Muscle layer of duodenum (tissue), 2 donors: ENCODE results near the gene C1RL.

Experiments
- H3K27ac ChIP-seq: one replicate; pipeline ENCODE4 v1.7.0; 2013; ENCODE audit warnings: mild to moderate bottlenecking, low read length
- H3K27me3 ChIP-seq: one replicate; pipeline ENCODE4 v1.7.0; 2013; ENCODE audit warnings: low read depth, mild to moderate bottlenecking, control low read depth, low read length
- H3K36me3 ChIP-seq, 2 donors: one replicate each; pipeline ENCODE4 v1.7.0; 2013; ENCODE audit warnings: low read length in 2 of 2, control low read depth in 1 of 2, mild to moderate bottlenecking in 1 of 2; ENCODE audit not compliant: insufficient read depth in 2 of 2, control insufficient read depth in 1 of 2
- H3K4me1 ChIP-seq, 2 donors: one replicate each; pipeline ENCODE4 v1.7.0; 2013; ENCODE audit warnings: low read length in 2 of 2, mild to moderate bottlenecking in 2 of 2, control low read depth in 1 of 2, moderate library complexity in 1 of 2; ENCODE audit not compliant: insufficient read depth in 2 of 2, control insufficient read depth in 1 of 2
- H3K4me3 ChIP-seq, 2 donors: one replicate each; pipeline ENCODE4 v1.7.0; 2013; ENCODE audit warnings: low read length in 2 of 2, low read depth in 1 of 2, mild to moderate bottlenecking in 1 of 2
- H3K9me3 ChIP-seq, 2 donors: one replicate each; pipeline ENCODE4 v1.7.0; 2013; ENCODE audit warnings: low read length in 2 of 2, control low read depth in 1 of 2, mild to moderate bottlenecking in 1 of 2; ENCODE audit not compliant: control insufficient read depth in 1 of 2
- donor health status: healthy.

The C1RL gene

DNA sequence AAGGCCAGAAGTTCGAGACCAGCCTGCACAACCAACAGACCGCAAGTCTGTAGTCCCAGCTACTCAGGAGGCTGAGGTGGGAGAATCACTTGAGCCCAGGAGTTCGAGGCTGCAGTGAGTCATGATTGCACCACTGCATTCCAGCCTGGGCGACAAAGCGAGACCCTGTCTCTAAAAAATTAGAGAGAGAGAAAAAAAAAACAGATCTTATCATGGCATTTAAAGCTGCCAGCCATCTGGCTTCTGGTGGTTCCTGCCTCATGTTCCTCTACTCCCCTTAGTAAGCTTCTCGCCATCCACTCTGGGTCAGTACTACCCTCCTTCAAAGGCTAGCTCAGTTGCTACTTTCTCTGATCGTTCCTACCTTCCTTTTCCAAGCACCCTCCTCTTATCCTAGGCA lies 37.2 kb upstream of the C1RL start:
- H3K27ac ChIP-seq: no peak overlapping the region
- H3K36me3 ChIP-seq: peaks cover 20 to 50% of the 10 kb centered on the region in 2 donors
- H3K9me3 ChIP-seq: no peaks in the 10 kb centered on the region
- H3K27me3 ChIP-seq: no peaks in the 10 kb centered on the region
- H3K4me3 ChIP-seq: no peak overlapping the region
- H3K4me1 ChIP-seq: no peaks in the 10 kb centered on the region

DNA sequence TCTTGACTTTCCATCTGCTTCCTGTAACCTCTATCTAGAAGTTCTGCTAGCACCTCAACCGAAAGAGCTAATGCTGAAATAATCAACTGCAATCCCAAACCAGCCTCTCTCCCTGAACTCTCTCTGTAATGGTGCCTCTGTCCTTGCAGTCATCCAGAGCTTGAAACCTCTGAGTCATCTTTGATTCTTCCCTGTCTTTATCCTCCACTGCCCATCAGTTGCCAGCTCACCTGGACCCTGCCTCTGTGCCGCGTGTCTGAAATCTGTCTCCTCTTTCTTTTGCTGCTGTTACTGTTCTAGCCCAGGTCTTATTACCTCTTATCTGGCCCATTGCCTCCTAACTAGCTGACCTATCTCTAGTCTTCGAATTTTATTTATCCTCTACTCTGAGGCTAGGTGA lies 36.7 kb upstream of the C1RL start:
- H3K4me3 ChIP-seq: no peak overlapping the region
- peaks cover 17 to 49% of the 10 kb centered on the region in 2 donors for H3K36me3 ChIP-seq
- no peaks in the 10 kb centered on the region for H3K27me3 ChIP-seq
- no peaks in the 10 kb centered on the region for H3K4me1 ChIP-seq
- H3K9me3 ChIP-seq: no peaks in the 10 kb centered on the region
- no peak overlapping the region for H3K27ac ChIP-seq

DNA sequence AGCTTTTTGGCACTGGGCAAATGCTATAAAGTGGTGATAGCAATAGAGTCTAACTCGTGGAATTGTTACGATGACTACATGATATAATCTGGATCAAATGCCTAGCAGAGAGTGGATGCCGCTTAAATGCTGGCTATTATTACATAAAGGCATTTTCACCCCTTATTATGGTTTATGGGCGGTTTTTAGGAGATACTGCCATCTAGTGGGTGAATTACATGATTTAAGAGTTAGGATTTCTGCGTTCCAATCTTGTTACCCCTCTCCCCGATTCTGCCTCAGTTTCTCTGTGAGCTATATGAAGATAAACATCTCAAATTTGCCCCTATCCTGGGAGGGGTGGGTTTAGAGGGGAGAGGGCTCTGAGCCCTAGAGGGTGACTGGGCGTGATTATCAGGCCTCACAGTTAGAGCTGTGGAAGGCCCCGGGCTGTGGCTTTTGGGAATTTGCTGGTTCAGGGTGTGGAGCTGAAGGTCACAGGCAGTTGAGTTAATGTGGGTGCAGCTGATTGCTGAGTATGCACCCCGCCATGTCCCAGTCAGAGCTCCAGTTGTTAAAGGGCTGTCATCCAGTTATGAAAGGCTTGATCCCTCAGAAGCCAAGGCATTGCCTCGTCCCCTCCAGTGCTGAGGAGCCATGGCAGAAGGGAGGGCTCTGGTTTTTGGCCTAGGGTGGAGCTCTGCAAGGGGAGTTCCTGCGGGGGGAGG lies 35.6 kb upstream of the C1RL start:
- H3K36me3 ChIP-seq: peaks cover 6 to 38% of the 10 kb centered on the region in 2 donors
- H3K4me3 ChIP-seq: no peak overlapping the region
- H3K27me3 ChIP-seq: no peaks in the 10 kb centered on the region
- no peaks in the 10 kb centered on the region for H3K4me1 ChIP-seq
- H3K27ac ChIP-seq: no peak overlapping the region
- H3K9me3 ChIP-seq: no peaks in the 10 kb centered on the region

DNA sequence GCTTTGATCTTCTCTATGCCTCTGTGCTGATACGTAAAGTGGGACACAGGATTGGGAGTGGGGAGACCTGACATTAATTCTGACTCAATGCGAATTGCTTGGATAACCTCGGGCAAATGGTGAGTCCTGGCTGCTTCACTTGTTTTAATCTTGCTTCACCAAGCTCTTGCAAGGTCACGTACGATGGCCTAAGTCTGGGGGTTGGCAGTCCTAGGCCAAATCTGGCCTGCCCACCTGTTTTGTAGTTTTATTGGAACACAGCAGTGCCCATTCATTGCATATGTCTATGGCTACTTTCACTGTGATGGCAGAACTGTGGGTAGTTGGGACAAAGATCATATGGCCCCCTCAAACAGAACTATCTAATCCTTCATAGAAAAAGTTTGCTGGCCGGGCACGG lies 34.5 kb upstream of the C1RL start:
- Histone ChIP-seq H3K4me3 (no peak overlapping the region), H3K4me1 (no peaks in the 10 kb centered on the region), H3K27ac (no peak overlapping the region), H3K9me3 (no peaks in the 10 kb centered on the region), H3K36me3 (peaks cover 0 to 28% of the 10 kb centered on the region in 2 donors), H3K27me3 (no peaks in the 10 kb centered on the region)

DNA sequence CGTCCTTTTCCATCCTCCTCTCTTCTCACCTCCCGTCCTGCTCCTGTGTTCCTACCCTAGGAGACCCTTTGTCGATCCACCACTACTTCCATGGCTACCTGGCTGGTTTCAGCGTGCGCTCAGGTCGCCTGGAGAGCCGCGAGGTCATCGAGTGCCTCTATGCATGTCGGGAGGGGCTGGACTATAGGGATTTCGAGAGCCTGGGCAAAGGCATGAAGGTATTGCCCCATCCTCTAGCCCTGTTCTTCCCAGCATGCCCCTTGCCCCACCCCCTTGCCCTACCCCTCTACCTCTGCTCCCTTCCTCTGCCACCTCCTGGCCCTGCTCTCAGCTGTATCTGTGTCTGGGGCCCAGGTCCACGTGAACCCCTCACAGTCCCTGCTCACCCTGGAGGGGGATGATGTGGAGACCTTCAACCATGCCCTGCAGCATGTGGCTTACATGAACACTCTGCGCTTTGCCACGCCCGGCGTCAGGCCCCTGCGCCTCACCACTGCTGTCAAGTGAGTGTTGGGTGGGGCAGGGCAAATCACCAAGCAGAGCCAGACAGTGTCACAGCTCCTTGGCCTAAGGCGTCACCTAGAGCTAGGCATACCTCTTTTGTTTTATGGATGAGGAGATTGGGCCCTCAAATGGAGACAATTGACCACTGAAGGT lies 33.9 kb upstream of the C1RL start:
- no peak overlapping the region for H3K4me3 ChIP-seq
- H3K4me1 ChIP-seq: no peaks in the 10 kb centered on the region
- H3K27ac ChIP-seq: no peak overlapping the region
- H3K9me3 ChIP-seq: no peaks in the 10 kb centered on the region
- no peaks in the 10 kb centered on the region for H3K27me3 ChIP-seq
- H3K36me3 ChIP-seq: peaks cover 0 to 26% of the 10 kb centered on the region in 2 donors

DNA sequence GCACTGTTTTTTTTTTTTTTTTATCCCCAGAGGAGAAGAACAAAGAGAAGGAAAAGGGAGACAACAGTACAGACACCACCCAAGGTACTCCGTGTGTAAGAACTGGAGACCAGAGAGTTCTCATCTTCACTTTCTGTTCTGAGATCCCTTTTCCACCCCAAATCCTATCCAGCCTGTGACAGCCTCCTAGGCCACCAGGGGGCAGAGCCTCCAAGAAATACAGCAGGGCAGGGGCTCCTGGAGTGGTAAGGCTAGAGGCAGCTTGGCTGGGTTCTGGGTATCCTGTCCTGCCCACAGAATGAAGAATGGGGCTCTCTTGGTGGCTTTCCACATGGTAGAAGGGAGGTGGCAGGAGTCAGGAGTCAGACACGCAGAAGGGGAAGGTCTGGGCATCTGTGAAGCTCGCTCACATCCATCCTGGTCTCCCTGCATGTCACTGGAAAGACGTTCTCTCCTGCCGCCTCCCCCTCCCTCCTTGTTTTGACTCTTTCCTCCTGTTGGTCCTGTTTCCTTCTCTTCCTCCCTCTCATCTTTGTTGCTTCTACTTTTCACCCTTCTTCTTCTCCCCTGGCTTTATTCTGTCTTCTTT lies 33.1 kb upstream of the C1RL start:
- H3K9me3 ChIP-seq: no peaks in the 10 kb centered on the region
- no peaks in the 10 kb centered on the region for H3K27me3 ChIP-seq
- H3K36me3 ChIP-seq: peaks cover 0 to 30% of the 10 kb centered on the region in 2 donors
- no peak overlapping the region for H3K4me3 ChIP-seq
- no peaks in the 10 kb centered on the region for H3K4me1 ChIP-seq
- no peak overlapping the region for H3K27ac ChIP-seq

DNA sequence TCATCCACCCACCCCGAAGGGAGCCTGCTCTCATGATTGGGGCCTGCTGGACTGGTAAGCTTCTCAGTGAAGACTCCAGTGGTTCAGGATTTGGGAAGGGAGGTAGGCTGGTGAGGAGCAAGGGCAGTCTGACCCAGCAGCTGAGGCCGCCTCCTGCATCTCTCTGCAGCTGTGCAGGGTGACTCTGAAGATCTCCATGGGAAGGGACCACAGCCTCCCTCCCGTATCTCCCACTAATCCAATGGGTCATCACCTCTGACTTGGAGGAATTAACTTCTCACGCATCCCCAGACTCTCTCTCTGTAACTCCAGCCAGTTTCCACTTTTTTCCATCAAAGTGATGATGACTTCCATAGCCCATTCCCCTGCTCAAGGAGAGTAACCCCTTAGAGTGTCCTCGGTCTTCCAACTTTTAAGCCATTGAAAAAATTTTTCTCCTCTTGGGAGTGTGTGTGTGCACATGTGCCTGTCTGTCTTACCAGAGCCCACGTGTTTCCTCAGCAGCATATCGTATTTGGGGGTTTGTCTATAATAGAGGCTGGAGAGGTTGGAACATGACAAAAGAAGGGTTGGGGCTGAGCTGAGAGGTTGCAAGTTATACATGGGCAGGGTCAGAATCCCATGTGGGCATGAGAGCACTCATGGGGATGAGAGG lies 32.5 kb upstream of the C1RL start:
- Histone ChIP-seq H3K4me1 (no peaks in the 10 kb centered on the region), H3K27ac (no peak overlapping the region), H3K27me3 (no peaks in the 10 kb centered on the region), H3K4me3 (no peak overlapping the region), H3K9me3 (no peaks in the 10 kb centered on the region), H3K36me3 (peaks cover 0 to 34% of the 10 kb centered on the region in 2 donors)

DNA sequence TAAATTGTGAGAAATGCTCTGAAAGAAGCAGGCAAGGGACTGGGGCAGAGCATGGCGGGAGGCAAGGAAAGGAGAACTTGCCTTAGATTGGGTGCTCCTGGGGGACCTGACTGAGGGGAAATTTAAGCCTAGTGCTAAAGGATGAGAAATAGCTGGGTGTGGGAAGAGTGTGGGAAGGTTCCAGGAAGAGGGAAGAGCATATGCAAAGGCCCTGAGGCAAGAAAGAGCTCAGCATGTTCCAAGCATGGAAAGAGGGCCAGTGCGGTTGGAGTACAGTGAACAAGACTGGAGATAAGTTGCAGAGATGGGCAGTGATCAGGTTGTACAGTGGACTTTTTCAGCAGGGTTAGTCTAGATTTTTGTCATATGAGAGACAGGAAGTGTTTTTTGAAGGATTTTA lies 30.2 kb upstream of the C1RL start:
- H3K9me3 ChIP-seq: no peaks in the 10 kb centered on the region
- no peaks in the 10 kb centered on the region for H3K4me1 ChIP-seq
- H3K4me3 ChIP-seq: no peak overlapping the region
- H3K36me3 ChIP-seq: peaks cover 0 to 47% of the 10 kb centered on the region in 2 donors
- no peak overlapping the region for H3K27ac ChIP-seq
- no peaks in the 10 kb centered on the region for H3K27me3 ChIP-seq

DNA sequence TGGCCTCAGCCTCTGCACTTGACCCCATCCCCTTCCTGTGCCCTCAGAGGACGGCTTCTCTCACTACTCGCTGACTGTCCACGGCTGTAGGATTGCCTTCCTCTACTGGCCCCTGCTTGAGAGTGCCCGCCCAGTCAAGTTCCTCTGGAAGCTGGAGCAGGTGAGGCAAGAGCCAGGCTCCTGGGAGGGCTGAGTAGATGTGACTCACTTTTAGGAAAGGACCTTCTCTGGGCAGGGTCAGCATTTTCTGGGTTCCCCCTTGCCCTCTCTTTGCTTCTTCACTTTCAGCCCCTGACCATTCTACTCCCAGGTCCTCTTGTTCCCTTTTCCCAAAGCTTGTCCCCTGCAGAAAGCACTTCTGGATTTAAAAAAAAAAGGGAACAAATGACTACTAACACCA lies 28.9 kb upstream of the C1RL start:
- Histone ChIP-seq H3K27ac (no peak overlapping the region), H3K9me3 (no peaks in the 10 kb centered on the region), H3K27me3 (no peaks in the 10 kb centered on the region), H3K4me3 (no peak overlapping the region), H3K36me3 (peaks cover 0 to 43% of the 10 kb centered on the region in 2 donors), H3K4me1 (no peaks in the 10 kb centered on the region)

DNA sequence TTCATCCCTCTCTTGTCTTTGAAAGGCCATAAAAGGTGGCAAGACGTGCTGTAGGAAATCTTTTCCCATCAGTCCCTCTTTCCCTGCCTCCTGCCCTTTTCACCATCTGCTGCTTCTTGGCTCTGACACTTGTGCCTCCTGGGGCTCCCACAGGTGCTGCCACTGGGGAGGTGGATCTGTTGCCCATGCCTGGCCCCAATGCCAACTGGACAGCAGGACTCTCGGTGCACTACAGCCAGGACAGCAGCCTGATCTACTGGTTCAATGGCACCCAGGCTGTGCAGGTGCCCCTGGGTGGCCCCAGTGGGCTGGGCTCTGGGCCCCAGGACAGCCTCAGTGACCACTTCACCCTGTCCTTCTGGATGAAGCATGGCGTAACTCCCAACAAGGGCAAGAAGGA lies 27.7 kb upstream of the C1RL start:
- Histone ChIP-seq H3K27ac (no peak overlapping the region), H3K4me1 (no peaks in the 10 kb centered on the region), H3K27me3 (no peaks in the 10 kb centered on the region), H3K9me3 (no peaks in the 10 kb centered on the region), H3K4me3 (no peak overlapping the region), H3K36me3 (peaks cover 0 to 42% of the 10 kb centered on the region in 2 donors)

DNA sequence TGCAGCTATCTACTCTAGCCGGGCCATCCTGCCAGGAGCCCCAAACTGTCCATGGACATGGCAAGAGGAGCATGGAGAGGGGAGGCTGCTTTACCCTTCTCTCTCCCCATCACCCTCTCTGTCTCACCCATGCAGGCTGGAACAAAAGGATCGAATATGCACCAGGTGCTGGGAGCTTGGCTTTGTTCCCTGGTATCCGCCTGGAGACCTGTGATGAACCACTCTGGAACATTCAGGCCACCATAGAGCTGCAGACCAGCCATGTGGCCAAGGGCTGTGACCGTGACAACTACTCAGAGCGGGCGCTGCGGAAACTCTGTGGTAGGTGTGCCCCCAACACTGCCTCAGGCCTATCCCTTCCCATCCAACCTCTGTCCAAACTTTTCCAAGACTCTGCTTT lies 27.1 kb upstream of the C1RL start:
- Histone ChIP-seq H3K27ac (no peak overlapping the region), H3K4me3 (no peak overlapping the region), H3K27me3 (no peaks in the 10 kb centered on the region), H3K9me3 (no peaks in the 10 kb centered on the region), H3K4me1 (peaks cover 0 to 3% of the 10 kb centered on the region in 2 donors), H3K36me3 (peaks cover 0 to 36% of the 10 kb centered on the region in 2 donors)
